HEK293 (cell line): ENCODE data around the gene IQGAP3.

Source experiments
- KLF16 ChIP-seq: fragments of 450-650 bp; formaldehyde crosslinking; IDR thresholded peaks from 2 replicates; pipeline ENCODE4 v1.5.1; 2017; ENCODE audit warnings: missing biosample characterization, missing genetic modification characterization
- SCRT1 ChIP-seq: fragments of 450-650 bp; formaldehyde crosslinking; IDR thresholded peaks from 2 replicates; pipeline ENCODE4 v1.5.1; 2016; ENCODE audit warnings: missing biosample characterization, missing genetic modification characterization, borderline replicate concordance
- SETDB1 ChIP-seq: IDR thresholded peaks from one replicate; pipeline ENCODE4 v1.6.1; 2017; ENCODE audit warnings: mild to moderate bottlenecking, low read length, moderate library complexity, mixed read lengths; ENCODE audit not compliant: insufficient read length
- SP2 ChIP-seq: fragments of 450-650 bp; formaldehyde crosslinking; IDR thresholded peaks from 2 replicates; pipeline ENCODE4 v1.5.1; 2016; ENCODE audit warnings: missing biosample characterization, missing genetic modification characterization
- SP7 ChIP-seq: fragments of 450-650 bp; formaldehyde crosslinking; IDR thresholded peaks from 2 replicates; pipeline ENCODE4 v1.5.1; 2016; ENCODE audit warnings: missing biosample characterization, missing genetic modification characterization
- ZBTB1 ChIP-seq: fragments of 450-650 bp; formaldehyde crosslinking; IDR thresholded peaks from 2 replicates; pipeline ENCODE4 v1.5.1; 2016; ENCODE audit warnings: missing biosample characterization, missing genetic modification characterization
- ZBTB10 ChIP-seq: fragments of 450-650 bp; formaldehyde crosslinking; IDR thresholded peaks from 2 replicates; pipeline ENCODE4 v1.5.1; 2016; ENCODE audit warnings: missing biosample characterization, missing genetic modification characterization
- ZBTB11 ChIP-seq: fragments of 450-650 bp; formaldehyde crosslinking; conservative IDR thresholded peaks from 2 replicates; pipeline ENCODE4 v1.5.1; 2016; ENCODE audit warnings: low read depth, missing biosample characterization, missing genetic modification characterization
- ZBTB17 ChIP-seq: fragments of 450-650 bp; formaldehyde crosslinking; IDR thresholded peaks from 2 replicates; pipeline ENCODE4 v1.5.1; 2016; ENCODE audit warnings: missing biosample characterization, missing genetic modification characterization
- ZEB2 ChIP-seq: fragments of 450-650 bp; formaldehyde crosslinking; IDR thresholded peaks from 2 replicates; pipeline ENCODE4 v1.5.1; 2016; ENCODE audit warnings: missing biosample characterization, missing genetic modification characterization
- ZNF23 ChIP-seq: fragments of 450-650 bp; formaldehyde crosslinking; IDR thresholded peaks from 2 replicates; pipeline ENCODE4 v1.5.1; 2016; ENCODE audit warnings: missing biosample characterization, missing genetic modification characterization, borderline replicate concordance
- ZNF280C ChIP-seq: fragments of 450-650 bp; formaldehyde crosslinking; IDR thresholded peaks from 2 replicates; pipeline ENCODE4 v1.5.1; 2016; ENCODE audit warnings: missing biosample characterization, missing genetic modification characterization
- ZNF398 ChIP-seq: fragments of 450-650 bp; formaldehyde crosslinking; IDR thresholded peaks from 2 replicates; pipeline ENCODE4 v1.5.1; 2017; ENCODE audit warnings: missing biosample characterization, missing genetic modification characterization
- ZNF548 ChIP-seq: fragments of 450-650 bp; formaldehyde crosslinking; IDR thresholded peaks from 2 replicates; pipeline ENCODE4 v1.5.1; 2016; ENCODE audit warnings: missing biosample characterization, missing genetic modification characterization
- ZSCAN16 ChIP-seq: fragments of 450-650 bp; formaldehyde crosslinking; IDR thresholded peaks from 2 replicates; pipeline ENCODE4 v1.5.1; 2016; ENCODE audit warnings: missing biosample characterization, missing genetic modification characterization
- ZXDB ChIP-seq: fragments of 450-650 bp; formaldehyde crosslinking; IDR thresholded peaks from 2 replicates; pipeline ENCODE4 v1.5.1; 2016; ENCODE audit warnings: missing biosample characterization, missing genetic modification characterization
- TF ChIP-seq, protein P1 (sequence below): fragments of 450-650 bp; formaldehyde crosslinking; IDR thresholded peaks from 2 replicates; pipeline ENCODE4 v1.5.1; 2016; ENCODE audit warnings: missing biosample characterization, missing genetic modification characterization
- TF ChIP-seq, protein P2 (sequence below): fragments of 450-650 bp; formaldehyde crosslinking; IDR thresholded peaks from 2 replicates; pipeline ENCODE4 v1.5.1; 2016; ENCODE audit warnings: missing biosample characterization, missing genetic modification characterization
- TF ChIP-seq, protein P3 (sequence below): fragments of 450-650 bp; formaldehyde crosslinking; IDR thresholded peaks from 2 replicates; pipeline ENCODE4 v1.5.1; 2017; ENCODE audit warnings: missing biosample characterization, missing genetic modification characterization
- TF ChIP-seq, protein P4 (sequence below): fragments of 450-650 bp; formaldehyde crosslinking; IDR thresholded peaks from 2 replicates; pipeline ENCODE4 v1.5.0; 2017; ENCODE audit warnings: missing biosample characterization, missing genetic modification characterization, borderline replicate concordance

IQGAP3 gene

GRCh38 chr1:156500793-156501506, 71.4 kb downstream of the IQGAP3 start (continued):
- TF ChIP-seq ZNF280C (tag by site-specific recombination) = no peak
- no peak for TF ChIP-seq SETDB1
- TF ChIP-seq SP7 (tag by site-specific recombination) = peak; percentile 88
- TF ChIP-seq, protein P1, sequence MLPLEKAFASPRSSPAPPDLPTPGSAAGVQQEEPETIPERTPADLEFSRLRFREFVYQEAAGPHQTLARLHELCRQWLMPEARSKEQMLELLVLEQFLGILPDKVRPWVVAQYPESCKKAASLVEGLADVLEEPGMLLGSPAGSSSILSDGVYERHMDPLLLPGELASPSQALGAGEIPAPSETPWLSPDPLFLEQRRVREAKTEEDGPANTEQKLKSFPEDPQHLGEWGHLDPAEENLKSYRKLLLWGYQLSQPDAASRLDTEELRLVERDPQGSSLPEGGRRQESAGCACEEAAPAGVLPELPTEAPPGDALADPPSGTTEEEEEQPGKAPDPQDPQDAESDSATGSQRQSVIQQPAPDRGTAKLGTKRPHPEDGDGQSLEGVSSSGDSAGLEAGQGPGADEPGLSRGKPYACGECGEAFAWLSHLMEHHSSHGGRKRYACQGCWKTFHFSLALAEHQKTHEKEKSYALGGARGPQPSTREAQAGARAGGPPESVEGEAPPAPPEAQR (tag by site-specific recombination) = peak; percentile 78; the same call in 1 of the 2 replicates
- TF ChIP-seq SCRT1 (tag by site-specific recombination) = no peak
- peak; percentile 85 for TF ChIP-seq ZXDB (tag by site-specific recombination)
- TF ChIP-seq, protein P2, sequence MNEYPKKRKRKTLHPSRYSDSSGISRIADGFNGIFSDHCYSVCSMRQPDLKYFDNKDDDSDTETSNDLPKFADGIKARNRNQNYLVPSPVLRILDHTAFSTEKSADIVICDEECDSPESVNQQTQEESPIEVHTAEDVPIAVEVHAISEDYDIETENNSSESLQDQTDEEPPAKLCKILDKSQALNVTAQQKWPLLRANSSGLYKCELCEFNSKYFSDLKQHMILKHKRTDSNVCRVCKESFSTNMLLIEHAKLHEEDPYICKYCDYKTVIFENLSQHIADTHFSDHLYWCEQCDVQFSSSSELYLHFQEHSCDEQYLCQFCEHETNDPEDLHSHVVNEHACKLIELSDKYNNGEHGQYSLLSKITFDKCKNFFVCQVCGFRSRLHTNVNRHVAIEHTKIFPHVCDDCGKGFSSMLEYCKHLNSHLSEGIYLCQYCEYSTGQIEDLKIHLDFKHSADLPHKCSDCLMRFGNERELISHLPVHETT (tag by site-specific recombination) = 0 out of 2 replicates have a peak, but pooled peaks have one; percentile 33
- peak; percentile 68 for TF ChIP-seq KLF16 (tag by site-specific recombination)
- peak; percentile 37; the same call in 1 of the 2 replicates for TF ChIP-seq ZSCAN16
- 0 out of 2 replicates have a peak, but pooled peaks have one; percentile 43 for TF ChIP-seq ZNF23 (tag by site-specific recombination)
- peak; percentile 92 for TF ChIP-seq ZBTB10 (tag by site-specific recombination)
- TF ChIP-seq ZBTB1 (tag by site-specific recombination) = 0 out of 2 replicates have a peak, but pooled peaks have one; percentile 49
- TF ChIP-seq ZBTB11 (tag by site-specific recombination) = peak; percentile 61
- TF ChIP-seq ZEB2 (tag by site-specific recombination) = peak; percentile 95
- TF ChIP-seq, protein P3, sequence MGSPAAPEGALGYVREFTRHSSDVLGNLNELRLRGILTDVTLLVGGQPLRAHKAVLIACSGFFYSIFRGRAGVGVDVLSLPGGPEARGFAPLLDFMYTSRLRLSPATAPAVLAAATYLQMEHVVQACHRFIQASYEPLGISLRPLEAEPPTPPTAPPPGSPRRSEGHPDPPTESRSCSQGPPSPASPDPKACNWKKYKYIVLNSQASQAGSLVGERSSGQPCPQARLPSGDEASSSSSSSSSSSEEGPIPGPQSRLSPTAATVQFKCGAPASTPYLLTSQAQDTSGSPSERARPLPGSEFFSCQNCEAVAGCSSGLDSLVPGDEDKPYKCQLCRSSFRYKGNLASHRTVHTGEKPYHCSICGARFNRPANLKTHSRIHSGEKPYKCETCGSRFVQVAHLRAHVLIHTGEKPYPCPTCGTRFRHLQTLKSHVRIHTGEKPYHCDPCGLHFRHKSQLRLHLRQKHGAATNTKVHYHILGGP (tag by site-specific recombination) = no peak
- TF ChIP-seq, protein P4, sequence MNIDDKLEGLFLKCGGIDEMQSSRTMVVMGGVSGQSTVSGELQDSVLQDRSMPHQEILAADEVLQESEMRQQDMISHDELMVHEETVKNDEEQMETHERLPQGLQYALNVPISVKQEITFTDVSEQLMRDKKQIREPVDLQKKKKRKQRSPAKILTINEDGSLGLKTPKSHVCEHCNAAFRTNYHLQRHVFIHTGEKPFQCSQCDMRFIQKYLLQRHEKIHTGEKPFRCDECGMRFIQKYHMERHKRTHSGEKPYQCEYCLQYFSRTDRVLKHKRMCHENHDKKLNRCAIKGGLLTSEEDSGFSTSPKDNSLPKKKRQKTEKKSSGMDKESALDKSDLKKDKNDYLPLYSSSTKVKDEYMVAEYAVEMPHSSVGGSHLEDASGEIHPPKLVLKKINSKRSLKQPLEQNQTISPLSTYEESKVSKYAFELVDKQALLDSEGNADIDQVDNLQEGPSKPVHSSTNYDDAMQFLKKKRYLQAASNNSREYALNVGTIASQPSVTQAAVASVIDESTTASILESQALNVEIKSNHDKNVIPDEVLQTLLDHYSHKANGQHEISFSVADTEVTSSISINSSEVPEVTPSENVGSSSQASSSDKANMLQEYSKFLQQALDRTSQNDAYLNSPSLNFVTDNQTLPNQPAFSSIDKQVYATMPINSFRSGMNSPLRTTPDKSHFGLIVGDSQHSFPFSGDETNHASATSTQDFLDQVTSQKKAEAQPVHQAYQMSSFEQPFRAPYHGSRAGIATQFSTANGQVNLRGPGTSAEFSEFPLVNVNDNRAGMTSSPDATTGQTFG (tag by site-specific recombination) = no peak
- peak; percentile 83 for TF ChIP-seq SP2
- TF ChIP-seq ZNF398 (tag by site-specific recombination) = peak; percentile 87
- peak; percentile 90 for TF ChIP-seq ZBTB17
- no peak for TF ChIP-seq ZNF548
